ENCODE measurements around the gene ISL1.

Gene ISL1

DNA sequence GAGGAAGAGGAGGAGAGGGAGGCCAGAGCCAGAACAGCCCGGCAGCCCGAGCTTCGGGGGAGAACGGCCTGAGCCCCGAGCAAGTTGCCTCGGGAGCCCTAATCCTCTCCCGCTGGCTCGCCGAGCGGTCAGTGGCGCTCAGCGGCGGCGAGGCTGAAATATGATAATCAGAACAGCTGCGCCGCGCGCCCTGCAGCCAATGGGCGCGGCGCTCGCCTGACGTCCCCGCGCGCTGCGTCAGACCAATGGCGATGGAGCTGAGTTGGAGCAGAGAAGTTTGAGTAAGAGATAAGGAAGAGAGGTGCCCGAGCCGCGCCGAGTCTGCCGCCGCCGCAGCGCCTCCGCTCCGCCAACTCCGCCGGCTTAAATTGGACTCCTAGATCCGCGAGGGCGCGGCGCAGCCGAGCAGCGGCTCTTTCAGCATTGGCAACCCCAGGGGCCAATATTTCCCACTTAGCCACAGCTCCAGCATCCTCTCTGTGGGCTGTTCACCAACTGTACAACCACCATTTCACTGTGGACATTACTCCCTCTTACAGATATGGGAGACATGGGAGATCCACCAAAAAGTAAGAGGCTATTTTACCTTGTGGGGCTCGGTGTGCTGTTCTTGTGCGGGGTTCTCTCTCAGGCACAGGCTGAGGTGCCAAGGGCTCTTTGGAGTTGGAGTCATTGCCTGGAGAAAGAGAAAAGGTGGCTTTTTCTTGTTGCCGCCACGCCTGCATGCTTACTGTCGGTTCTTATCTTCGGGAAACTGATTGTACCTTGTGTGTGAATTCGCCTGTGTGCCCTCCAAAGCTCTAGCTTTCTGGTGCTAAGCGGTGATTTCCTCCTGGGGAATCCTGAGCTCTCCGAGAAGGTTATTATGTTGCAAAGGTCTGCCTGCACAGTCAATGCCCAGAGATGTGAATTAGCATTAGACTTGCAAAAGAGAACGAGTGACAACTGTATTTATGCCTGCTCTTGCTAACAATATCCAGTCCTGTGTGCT lies at the start of gene ISL1:
Gene ISL1 (plus strand): TSS at position 318 of the 991 bp plus-strand sequence. CDS start 224 bp downstream, at position 542.
- DNase-seq: no peak

DNA sequence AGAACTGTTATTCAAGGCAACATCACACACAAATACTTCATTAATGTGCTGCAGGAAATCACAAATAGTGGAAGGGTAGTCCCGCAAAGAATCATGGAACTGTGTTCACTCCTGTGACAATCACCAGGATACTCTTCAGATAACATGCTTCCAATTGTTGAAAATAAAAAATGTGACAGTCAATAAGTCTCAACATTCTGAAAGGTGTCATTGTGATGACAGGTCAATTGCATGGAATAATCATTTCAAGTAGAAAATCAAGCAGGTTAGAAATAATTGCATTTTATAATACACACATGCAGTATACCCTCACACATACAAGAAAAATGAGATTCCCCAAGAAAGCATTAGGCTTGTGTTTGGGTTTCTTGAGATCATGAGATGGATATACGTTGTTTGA lies 46.4 kb upstream of the ISL1 start:
- DNase-seq: no peak

DNA sequence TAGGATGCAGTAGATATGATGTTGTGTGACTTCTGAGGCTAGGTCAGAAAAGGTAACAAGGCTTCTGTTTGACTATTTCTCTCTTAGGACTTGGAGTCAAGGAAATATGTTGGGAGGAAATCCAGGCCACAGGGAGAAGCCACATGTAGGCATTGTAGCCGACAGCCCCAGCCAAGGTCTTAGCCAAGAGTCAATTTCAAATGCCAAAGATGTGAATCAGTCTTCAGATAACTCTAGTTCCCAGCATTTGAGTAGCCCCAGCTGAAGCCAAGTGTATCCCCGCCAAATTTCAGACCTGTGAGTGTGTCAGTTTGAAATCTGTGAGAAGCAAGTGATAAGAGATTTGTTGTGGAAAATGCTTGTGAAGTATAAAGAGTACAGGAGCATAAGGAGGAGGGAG lies 38.1 kb upstream of the ISL1 start:
- no peak for DNase-seq

DNA sequence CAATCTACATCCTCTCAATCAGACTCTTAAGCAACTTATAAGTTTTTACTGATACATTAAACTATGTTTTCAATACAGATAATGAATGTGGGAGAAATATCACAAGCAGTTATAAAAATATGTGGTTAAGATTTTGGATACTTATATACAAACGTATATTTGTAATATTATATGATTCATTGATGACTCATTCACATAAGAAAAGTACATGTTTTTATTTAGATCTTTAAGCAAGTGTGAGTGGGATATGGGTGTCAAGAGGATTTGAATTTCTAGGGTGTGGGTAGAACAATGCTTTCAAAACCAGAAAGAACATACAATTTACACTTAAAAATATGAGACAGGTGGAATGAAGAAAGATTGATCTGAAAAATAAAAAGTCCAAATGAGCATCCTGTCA lies 36.1 kb upstream of the ISL1 start:
- no peak for DNase-seq

DNA sequence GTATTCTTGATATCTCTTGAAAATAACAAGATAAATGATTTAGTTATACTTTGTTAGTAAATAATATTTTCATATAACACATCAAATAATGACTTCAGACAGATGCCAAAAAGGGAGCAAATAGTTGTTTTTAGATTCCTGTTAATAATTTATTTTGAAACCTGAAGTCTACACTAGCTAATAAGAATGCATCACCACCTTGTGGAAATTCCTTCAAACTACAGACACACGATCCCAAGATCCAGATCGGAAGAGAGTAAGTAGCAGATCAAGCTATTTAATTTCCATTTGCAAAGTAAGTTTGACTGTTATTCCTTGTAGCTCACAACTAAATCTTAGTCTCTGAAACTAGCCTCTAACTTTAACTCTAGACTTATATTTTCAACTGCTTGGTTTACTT lies 35.5 kb upstream of the ISL1 start:
- DNase-seq: no peak

DNA sequence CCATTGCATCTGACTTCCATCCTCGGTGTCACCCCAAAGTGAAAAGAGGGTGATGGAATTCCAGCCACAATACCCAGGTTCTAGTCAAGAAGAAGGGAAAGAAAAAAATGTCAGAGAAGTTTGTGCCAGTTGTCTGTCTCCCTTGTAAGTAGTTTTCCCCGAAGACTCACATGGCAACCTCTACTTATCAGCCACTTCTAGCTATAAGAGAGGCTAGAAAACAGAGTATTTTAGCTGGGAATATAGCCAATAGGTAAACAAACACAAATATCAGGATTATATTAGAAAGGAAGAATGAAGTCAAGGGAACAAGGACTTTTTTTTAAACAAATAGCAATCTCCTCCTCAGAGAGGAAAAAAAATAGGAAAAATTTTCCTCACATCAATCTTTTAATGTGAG lies 12.2 kb upstream of the ISL1 start:
- DNase-seq: no peak

DNA sequence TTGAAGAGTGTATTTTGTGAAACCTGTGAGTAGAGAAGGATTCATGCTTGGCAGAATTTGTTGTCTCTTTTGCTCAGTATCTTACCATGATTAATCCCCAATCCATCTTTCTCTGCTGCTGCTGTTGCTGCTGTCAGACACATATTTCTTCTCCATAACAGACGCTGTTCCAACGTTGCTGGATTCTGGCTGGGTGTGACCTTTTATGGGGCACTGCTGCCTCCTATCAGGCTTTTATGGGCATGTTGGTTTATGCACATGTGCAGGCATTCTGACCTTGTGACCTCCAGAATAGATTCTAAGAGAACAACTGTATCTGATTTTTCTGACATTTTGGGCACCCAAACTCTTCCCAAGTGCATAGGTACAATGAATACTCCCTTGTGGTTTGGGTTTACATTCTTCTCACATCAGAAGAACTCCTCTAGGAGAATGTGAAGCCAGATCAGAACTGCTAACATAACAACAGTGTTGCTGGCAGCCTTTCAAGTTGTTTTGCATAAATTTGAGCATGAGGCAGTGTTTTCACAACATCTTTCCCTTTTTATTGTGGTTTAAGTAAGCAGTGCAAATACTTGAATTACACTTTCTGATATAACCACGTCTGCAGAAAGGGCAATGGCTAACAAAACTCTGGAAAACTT lies 9.2 kb upstream of the ISL1 start:
- no peak for DNase-seq

DNA sequence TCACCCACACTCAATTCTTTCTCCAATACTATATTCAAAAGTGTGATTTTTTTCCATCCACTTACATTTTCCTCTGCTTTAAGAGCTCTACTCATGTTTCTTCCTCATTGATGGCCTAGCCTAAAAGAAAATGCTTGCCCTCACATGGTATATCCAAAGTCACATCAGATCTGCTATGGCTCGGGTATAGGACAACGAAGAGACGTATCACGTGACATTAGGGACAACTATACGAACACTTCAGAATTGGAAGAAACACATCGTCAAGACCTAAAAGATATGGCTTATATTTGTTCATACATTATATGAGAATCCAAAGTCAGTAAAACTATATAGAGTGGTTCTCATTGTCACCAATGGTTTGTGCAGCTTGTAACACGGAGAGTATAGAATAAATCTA lies 8.2 kb upstream of the ISL1 start:
- no peak for DNase-seq

DNA sequence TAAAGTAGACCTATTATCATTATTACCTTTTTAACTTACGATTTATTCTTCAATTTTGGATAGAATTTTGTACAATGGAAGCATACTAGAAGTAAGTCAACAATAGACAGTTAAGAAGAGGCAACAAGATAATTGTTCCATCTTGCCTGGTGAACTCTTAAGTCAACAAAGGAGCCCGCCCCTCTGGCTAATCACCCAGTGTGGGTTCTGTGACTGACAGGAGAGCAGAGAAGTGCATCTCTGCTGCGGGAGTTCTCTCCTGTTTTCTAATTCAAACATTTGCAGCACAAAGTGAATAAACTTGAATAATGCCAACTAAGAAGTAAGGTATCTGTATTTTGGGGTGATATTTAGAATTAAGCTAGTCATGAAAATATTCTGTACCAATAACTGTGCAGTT lies 6.7 kb upstream of the ISL1 start:
- DNase-seq: no peak

DNA sequence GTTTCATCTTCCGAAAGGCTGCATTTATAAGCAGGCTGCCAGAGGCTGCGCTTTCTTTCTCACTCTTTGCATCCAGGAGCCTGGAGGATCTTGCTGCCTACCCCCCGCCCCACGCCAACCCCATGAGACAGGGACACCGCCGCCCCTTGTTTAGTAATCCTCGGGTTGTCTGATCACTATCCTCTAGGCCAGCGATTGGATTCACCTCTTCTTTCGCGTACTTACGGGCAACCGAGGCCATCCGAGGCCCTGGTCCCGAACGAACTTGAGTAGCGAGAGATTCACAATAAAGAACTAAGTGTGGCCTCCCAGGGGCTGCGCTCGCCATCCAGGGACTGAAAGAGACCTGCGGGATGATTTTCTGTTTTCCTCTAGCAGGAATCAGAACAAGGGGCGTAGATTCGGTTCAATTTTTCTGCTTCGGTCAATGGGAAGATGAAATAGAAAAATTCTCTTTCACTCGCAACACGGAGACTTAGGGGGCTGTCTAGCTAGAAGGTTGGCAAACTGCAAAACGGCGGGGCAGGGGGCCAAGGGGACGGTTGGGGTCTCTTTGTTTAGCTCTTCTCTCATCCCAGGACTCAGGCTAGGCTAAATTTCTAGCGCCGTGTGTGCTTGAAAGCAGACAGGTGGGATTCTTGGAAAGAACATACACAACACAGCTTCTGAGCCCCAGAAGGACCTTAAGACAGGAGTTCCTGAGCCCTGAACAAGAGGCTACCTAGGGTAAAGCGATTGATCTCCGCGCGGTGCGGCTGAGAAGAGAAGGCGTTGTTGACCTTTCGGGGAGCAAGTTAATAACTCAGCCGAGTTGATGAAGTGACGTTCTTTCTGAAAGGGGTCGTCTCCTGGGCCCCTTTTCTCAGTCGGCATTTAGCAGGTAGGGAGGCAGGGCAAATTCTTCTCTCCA lies 5.8 kb upstream of the ISL1 start:
- no peak for DNase-seq

DNA sequence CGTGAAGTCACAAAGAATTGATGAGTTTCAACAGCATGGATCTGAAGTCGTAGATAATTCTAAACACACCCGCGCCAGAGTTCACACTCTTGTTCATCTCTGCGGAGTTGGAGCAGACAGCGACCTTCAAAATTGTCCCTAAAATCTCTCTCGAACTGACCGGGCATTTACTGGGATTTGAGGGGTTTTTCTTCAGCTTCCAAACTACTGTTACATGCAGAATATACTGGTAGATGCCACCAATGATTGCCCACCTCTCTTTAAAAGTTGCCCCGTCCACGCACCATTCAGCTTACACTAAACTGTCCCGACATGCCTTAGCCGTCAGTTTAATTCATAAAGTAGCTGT lies 5.2 kb upstream of the ISL1 start:
- DNase-seq: no peak

DNA sequence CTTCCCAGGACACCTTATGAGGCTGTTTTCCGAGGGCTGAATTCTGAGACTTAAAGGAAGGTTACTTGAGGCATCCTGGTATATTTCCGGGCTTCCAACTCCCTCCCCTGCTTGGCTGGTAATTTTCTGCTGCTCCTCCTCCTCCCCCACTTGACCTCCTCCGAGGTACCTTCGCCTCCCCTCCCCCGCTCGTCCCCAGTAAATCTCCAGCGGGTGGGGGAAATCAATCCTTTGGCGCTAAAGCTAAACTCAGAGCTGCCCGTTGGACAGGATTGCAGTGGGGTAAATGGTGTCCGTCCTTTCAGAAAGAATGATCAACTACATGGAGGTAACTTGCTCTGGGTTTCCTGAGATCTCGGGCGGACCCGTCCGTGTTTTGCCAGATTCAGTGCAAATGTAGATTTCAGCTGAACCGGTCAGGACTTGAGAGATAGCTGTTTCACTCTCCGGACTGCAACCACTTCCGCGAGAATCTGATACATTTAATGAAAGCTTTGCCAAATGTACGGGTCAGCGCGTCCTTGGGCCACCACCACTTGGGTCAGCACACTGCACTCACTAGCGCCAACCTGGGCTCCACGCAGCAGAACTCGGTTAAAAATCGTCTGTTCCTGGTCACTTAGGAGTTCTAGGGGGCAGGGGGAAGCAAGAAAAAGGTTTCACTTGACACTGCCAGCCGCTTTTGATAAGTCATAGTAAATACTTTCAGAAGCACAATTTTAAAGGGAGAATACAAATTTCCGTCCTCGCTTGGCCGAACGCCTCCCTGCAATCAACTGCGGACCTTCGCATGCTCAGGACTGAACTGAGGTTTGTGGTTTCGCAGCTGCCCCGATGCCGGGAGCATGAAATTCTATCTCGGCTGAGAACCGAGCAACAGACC lies 4.6 kb upstream of the ISL1 start:
- no peak for DNase-seq

DNA sequence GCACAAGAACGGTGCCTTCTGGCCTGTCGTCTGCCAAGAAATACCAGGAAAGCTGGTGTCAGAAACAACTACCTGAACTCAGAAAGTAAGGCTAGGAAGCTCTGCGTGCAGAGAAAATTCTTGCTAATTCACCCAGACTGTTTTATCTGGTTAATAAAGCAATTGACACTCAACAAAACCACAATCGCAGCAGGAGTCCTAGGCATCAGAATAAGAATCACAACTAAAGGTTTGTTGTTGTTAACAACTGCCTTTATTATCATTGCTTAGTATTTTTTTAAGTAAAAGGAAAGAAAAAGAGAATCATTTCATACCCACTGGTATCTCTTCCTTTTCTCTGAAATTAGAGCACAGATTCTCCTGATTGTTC lies 3.9 kb upstream of the ISL1 start:
- no peak for DNase-seq

DNA sequence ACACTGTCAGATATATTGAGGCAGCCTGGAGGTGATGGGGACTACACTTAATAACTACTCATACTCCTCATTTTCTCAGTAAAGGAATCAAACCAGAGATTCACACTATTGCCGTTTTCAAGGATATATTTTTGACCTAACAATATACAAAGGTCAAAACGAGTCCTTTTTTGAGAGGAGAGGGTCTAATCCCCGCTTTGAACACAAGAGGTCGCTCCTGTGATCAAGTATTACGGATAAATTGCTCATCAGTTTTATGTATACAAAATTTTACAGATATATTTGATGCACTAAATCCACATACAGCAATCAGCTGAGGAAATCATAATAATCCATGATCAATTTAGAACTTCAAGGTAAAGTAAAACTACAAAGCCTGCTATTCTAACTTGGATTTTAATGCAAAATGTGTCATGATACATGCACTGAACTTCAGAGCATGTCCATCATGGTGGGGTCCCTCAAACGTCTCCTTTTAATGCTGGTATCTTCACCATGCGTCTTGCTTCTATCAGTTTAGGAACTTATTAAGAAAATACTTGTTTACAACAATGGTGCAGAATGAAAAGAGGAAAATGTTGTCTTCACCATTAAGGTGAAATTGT lies 2.5 kb upstream of the ISL1 start:
- no peak for DNase-seq

DNA sequence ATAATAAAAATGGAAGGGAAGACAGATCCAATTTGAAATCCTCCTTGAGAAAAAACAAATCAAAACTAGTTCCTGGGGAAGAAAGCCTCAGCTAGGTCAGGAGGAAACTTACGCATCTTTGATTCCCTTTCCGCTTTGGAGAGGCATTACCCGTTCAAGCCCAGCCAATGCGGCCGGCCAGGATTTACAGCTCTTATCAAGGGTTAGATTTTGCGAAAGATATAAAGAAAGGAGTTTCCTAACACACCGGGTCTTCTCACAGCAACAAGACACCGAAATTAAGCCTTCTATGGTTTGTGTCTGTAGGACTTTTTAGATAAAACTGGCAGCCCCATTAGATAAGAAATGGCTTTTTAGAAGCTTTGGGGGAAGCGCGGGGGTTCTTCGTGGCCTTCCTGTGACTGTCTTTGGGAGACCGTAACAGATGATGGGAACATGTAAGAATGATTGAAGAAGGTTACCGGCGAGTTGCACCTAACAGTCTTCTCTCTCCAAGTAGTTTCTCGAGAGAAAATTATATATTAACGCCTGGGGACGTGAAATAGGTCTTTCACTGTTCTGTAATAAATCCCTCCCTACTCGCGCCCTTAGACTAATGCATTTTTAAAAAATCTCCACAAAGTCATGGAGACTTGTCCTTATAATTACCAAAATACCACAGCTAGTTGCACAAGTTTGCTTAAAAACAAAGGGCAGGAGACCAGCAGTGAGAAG lies 1.3 kb upstream of the ISL1 start:
- DNase-seq: no peak

DNA sequence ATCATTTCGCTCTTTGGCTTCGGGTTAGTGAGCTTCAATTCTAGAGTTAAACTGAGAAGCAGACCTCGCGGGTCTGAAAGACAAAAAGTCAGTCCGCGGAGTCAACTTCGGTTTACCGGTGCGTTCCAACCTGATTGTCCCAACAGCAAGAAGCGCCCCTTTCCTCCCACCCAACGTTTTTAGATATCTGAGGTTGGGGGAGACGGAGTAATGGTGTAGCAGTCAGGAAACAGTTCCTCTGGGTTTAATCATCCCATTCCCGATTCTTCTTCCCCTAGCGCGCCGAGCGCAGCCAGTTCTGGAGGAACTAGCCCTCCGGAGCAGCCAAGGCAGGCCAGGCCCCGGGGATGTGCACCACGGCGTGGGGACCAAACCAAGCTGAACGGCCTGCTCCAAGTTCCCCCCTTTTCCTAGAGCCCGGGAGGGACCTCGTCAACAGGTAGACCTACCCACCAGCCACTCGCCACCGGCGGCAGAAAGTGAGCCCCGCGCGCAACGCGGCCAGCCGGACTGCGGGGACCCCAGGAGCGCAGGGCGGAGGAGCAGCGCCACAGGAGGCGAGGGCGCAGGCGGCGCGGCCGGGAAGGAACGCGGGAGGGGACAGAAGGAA lies 622 bp upstream of the ISL1 start:
- DNase-seq: no peak

DNA sequence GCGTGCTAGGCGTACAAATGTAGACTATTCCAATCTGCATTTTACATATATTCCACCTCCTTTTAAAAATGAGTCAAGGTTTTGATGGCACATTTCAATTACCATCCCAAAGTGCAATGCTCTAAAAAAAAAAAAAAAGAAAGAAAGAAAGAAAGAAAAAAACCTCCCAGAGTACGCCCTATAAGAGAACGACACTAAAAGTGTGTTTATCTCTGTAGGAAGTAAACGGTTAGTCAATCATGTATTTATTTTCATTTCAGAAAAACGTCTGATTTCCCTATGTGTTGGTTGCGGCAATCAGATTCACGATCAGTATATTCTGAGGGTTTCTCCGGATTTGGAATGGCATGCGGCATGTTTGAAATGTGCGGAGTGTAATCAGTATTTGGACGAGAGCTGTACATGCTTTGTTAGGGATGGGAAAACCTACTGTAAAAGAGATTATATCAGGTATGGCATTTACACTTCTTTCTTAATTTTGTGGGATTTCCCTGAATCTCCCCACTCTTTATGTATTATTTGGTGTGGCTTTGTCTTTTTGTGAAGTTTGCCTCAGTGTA lies 1.1 kb downstream of the ISL1 start:
- no peak for DNase-seq

DNA sequence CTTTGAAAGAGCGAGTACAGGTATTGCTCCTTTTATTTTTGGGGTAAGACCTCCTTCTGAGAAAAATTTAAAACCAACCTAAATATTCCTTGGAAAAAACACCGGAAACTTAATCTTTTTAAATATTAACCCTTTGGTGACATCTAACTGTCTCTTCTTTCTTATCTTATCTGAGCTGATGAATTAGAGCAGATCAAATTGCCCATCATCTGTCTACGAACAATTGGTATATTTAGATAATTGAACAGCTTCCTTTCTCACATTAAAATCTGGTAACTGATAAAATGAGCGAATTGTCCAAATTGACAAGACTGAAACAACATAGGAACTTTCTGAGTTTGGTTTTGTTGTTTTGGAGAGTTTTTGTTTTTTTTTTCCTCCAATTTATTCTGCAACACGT lies 2.0 kb downstream of the ISL1 start:
- no peak for DNase-seq

DNA sequence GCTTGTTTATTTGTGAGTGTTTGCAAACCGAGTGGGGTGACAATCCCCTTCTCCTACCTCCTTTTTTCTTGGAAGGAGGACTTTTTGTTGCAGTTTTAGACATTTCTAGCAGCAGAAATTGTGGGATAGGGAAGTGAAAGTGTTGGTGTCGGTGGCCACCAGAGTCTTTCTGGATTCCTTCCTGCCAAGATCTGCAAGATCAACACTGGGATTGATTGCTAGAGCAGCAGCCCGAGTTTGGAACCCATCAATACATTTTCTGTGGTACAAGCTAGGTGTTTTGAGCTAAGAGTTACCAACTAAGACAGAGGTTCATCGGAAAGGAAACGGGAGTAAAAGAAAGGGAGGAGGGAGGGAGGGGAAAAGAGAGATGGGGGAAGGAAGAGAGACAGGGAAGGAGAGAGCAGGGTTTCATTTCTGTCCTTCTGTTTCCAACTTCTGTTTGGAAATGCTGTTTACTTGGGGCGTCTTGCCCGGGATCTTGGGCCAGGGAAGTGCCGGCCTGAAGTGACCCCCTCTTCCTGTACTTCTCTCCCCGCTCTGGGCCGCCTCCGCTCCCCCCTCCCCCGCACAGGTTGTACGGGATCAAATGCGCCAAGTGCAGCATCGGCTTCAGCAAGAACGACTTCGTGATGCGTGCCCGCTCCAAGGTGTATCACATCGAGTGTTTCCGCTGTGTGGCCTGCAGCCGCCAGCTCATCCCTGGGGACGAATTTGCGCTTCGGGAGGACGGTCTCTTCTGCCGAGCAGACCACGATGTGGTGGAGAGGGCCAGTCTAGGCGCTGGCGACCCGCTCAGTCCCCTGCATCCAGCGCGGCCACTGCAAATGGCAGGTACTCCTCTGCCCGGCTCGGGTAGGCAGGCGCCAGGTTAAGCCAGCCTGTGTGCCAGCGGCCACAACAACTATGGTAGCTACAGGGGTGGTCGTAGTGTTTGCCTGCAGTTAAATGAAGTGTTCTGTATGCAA lies 4.0 kb downstream of the ISL1 start:
- DNase-seq: no peak

Measured in activated T-cell treated with anti-CD3 and anti-CD28 coated beads, Interleukin-2, amount 50 U/mL, for 1 hour (primary cell).